CD14-positive monocyte (primary cell): ENCODE data around the gene ERI2. TPM values are rescaled to one million over a fixed set of nuclear protein-coding genes. Genes with fewer than 3 reads are reported as not detected.

Experiments
- DNase-seq, 3 donors: peaks; one replicate each; pipeline ENCODE4 v3.0.0-alpha.2; 2011 to 2022
- H2AFZ ChIP-seq: 2 replicates; pipeline ENCODE4 v1.6.0; 2012; ENCODE audit warnings: mild to moderate bottlenecking, low read depth, low read length, inconsistent platforms; ENCODE audit not compliant: insufficient read depth, poor library complexity, severe bottlenecking
- H3K27ac ChIP-seq, 2 donors: 1 replicate in 1 of 2; 2 replicates in 1 of 2; pipeline ENCODE4 v1.5.1; 2012 to 2013; ENCODE audit warnings: low read length in 2 of 2, control low read depth in 1 of 2, inconsistent platforms in 1 of 2, low read depth in 1 of 2, mild to moderate bottlenecking in 1 of 2
- H3K27me3 ChIP-seq, 2 donors: one replicate each; pipeline versions ENCODE4 v1.6.0 to v1.6.1; 2011 to 2013; ENCODE audit warnings: low read length in 2 of 2; ENCODE audit not compliant: control insufficient read depth in 2 of 2, insufficient read depth in 2 of 2
- H3K36me3 ChIP-seq, 2 donors: replicated peaks in 1 of 2; 1 replicate in 1 of 2; 2 replicates in 1 of 2; pipeline versions ENCODE4 v1.5.1 to v1.6.1; 2012 to 2013; ENCODE audit warnings: low read length in 2 of 2, control low read depth in 1 of 2, inconsistent platforms in 1 of 2, mild to moderate bottlenecking in 1 of 2; ENCODE audit not compliant: insufficient read depth in 2 of 2, control insufficient read depth in 1 of 2
- H3K4me1 ChIP-seq, 2 donors: 1 replicate in 1 of 2; 2 replicates in 1 of 2; pipeline versions ENCODE4 v1.5.1 to v1.6.1; 2012 to 2013; ENCODE audit warnings: low read length in 2 of 2, control low read depth in 1 of 2, inconsistent platforms in 1 of 2, mild to moderate bottlenecking in 1 of 2, moderate library complexity in 1 of 2; ENCODE audit not compliant: insufficient read depth in 2 of 2, control insufficient read depth in 1 of 2
- H3K4me2 ChIP-seq: replicated peaks from 2 replicates; pipeline ENCODE3; 2012; ENCODE audit warnings: low read length, moderate library complexity, mild to moderate bottlenecking; ENCODE audit not compliant: poor library complexity, severe bottlenecking; ENCODE audit errors: extremely low read depth
- H3K4me3 ChIP-seq, 3 experiments: fragments of 200-600 bp in 1 of 3; sonication (generic) in 1 of 3; replicated peaks in 1 of 3; 1 replicate in 2 of 3; 2 replicates in 1 of 3; pipeline ENCODE4 v1.5.1; 2011 to 2013; ENCODE audit warnings: low read length in 3 of 3, mild to moderate bottlenecking in 3 of 3, control low read depth in 2 of 3, low read depth in 2 of 3, inconsistent platforms in 1 of 3, moderate library complexity in 1 of 3
- H3K79me2 ChIP-seq: 2 replicates; pipeline ENCODE4 v1.6.0; 2012; ENCODE audit warnings: mild to moderate bottlenecking, control low read depth, inconsistent platforms, low read length, moderate library complexity; ENCODE audit not compliant: insufficient read depth
- H3K9ac ChIP-seq: 2 replicates; pipeline ENCODE4 v1.6.0; 2017; ENCODE audit warnings: low read length, mild to moderate bottlenecking; ENCODE audit not compliant: insufficient read depth, poor library complexity, severe bottlenecking
- H3K9me3 ChIP-seq, 2 donors: replicated peaks in 1 of 2; 1 replicate in 1 of 2; 2 replicates in 1 of 2; pipeline versions ENCODE4 v1.5.1 to v1.6.1; 2012 to 2013; ENCODE audit warnings: low read length in 2 of 2, control low read depth in 1 of 2; ENCODE audit not compliant: control insufficient read depth in 1 of 2, insufficient read depth in 1 of 2
- H4K20me1 ChIP-seq: 2 replicates; pipeline ENCODE4 v1.6.0; 2012; ENCODE audit warnings: mild to moderate bottlenecking, low read length, control low read depth, moderate library complexity; ENCODE audit not compliant: insufficient read depth
- H3K27ac Mint-ChIP-seq, 7 donors: one replicate each; pipeline ENCODE4 v1.8.0; 2020; ENCODE audit warnings: mild to moderate bottlenecking in 7 of 7, mixed read lengths in 7 of 7, moderate library complexity in 6 of 7, inconsistent platforms in 2 of 7
- H3K27me3 Mint-ChIP-seq, 3 donors: one replicate each; pipeline ENCODE4 v1.8.0; 2021 to 2022; ENCODE audit warnings: low read depth in 3 of 3, mild to moderate bottlenecking in 3 of 3, mixed read lengths in 3 of 3, moderate library complexity in 3 of 3, inconsistent platforms in 1 of 3
- H3K36me3 Mint-ChIP-seq, 2 donors: one replicate each; pipeline ENCODE4 v1.8.0; 2020; ENCODE audit warnings: mixed read lengths in 2 of 2, inconsistent platforms in 1 of 2, mild to moderate bottlenecking in 1 of 2
- H3K4me1 Mint-ChIP-seq: one replicate; pipeline ENCODE4 v1.8.0; 2020; ENCODE audit warnings: mild to moderate bottlenecking, mixed read lengths
- H3K4me3 Mint-ChIP-seq, 2 donors: one replicate each; pipeline ENCODE4 v1.8.0; 2020; ENCODE audit warnings: mild to moderate bottlenecking in 2 of 2, mixed read lengths in 2 of 2, moderate library complexity in 1 of 2
- H3K9me3 Mint-ChIP-seq, 7 donors: one replicate each; pipeline ENCODE4 v1.8.0; 2020 to 2022; ENCODE audit warnings: mixed read lengths in 7 of 7, mild to moderate bottlenecking in 6 of 7, moderate library complexity in 6 of 7, inconsistent platforms in 2 of 7
- WGBS: methylation state at CpG from one replicate; pipeline ENCODE4 v1.1.5; 2013; ENCODE audit warnings: missing lambda C conversion rate; ENCODE audit not compliant: insufficient coverage; 5-methylcytosine and 5-hydroxymethylcytosine counted together
- intact Hi-C, 2 donors: fragments of 100-400 bp; cut with micrococcal nuclease; formaldehyde crosslinking; loops; one replicate each; pipeline versions ENCODE4 v1.15.0 to v1.15.1; 2023
- polyA plus RNA-seq, 3 donors: library from polyadenylated mRNA; depleted of rRNA in 1 of 3; unstranded in 2 of 3; stranded (reverse) in 1 of 3; fragments of 300-500 nt in 2 of 3; fragments of >200 nt in 1 of 3; fragmentation: Illumina TruSeq in 2 of 3; gene quantifications; 1 replicate in 2 of 3; 2 replicates in 1 of 3; pipeline ENCODE4 v1.2.3, GENCODE V29; 2012 to 2021
- TF ChIP-seq, protein P1 (sequence below): fragments of 200-600 bp; IDR thresholded peaks from one replicate; pipeline ENCODE4 v1.8.0; 2022; ENCODE audit warnings: antibody characterized with exemption, mild to moderate bottlenecking

Gene ERI2
- polyA plus RNA-seq, 3 donors, result 4.0 to 10.5 (median 10.4) TPM

DNA sequence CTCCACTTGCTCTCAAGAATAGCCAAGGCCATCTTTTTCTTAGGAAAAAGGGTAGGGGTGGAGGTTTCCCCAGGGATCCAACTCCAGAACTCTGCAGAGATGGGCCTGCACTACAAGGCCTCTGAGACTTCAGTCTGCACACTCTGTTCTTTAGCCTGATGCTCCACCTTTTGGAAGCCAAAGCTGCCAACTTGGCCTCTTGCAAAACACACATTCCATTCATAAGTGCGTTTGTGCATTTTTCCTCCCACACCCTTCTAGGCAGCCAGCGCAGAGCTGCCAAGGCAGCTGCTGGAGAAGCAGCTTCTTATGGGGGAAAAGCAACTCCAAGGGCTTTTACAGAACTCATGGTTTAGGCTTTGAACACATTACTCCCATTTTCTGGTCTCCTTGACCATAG is 45.3 kb upstream of the ERI2 start:
- intact Hi-C loops, result loop anchor here in 1 of 2 donors (2.0 kb wide), 1 partner anchor 233 kb away; no protein-coding TSS in a partner anchor
- TF ChIP-seq, protein P1, sequence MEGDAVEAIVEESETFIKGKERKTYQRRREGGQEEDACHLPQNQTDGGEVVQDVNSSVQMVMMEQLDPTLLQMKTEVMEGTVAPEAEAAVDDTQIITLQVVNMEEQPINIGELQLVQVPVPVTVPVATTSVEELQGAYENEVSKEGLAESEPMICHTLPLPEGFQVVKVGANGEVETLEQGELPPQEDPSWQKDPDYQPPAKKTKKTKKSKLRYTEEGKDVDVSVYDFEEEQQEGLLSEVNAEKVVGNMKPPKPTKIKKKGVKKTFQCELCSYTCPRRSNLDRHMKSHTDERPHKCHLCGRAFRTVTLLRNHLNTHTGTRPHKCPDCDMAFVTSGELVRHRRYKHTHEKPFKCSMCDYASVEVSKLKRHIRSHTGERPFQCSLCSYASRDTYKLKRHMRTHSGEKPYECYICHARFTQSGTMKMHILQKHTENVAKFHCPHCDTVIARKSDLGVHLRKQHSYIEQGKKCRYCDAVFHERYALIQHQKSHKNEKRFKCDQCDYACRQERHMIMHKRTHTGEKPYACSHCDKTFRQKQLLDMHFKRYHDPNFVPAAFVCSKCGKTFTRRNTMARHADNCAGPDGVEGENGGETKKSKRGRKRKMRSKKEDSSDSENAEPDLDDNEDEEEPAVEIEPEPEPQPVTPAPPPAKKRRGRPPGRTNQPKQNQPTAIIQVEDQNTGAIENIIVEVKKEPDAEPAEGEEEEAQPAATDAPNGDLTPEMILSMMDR, result no peak
- H3K9me3 ChIP-seq, result no peaks in the 10 kb centered on the region
- H3K4me1 ChIP-seq, result peaks cover 5 to 9% of the 10 kb centered on the region in 2 donors
- H4K20me1 ChIP-seq, result no peaks in the 10 kb centered on the region
- H3K4me2 ChIP-seq, result no peak overlapping the region
- H3K27me3 ChIP-seq, result no peaks in the 10 kb centered on the region
- H2AFZ ChIP-seq, result no peak overlapping the region
- Mint-ChIP-seq H3K9me3 (no peaks in the 10 kb centered on the region), H3K27me3 (peaks cover 0 to 2% (median 0%) of the 10 kb centered on the region in 3 donors), H3K27ac (no peak overlapping the region), H3K4me1 (peaks cover 11% of the 10 kb centered on the region), H3K36me3 (peaks cover 15 to 19% of the 10 kb centered on the region in 2 donors), H3K4me3 (no peak overlapping the region)
- peaks cover 0 to 41% of the 10 kb centered on the region in 2 donors for H3K36me3 ChIP-seq
- H3K79me2 ChIP-seq, result no peaks in the 10 kb centered on the region
- H3K4me3 ChIP-seq, result no peak overlapping the region
- no peak for DNase-seq
- H3K9ac ChIP-seq, result no peak overlapping the region
- no peak overlapping the region for H3K27ac ChIP-seq
- WGBS, result 100% methylated on average over 1 of the region's 2 CpGs

- Histone ChIP-seq H3K9me3 (no peaks in the 10 kb centered on the region), H3K4me3 (no peak overlapping the region), H3K27ac (no peak overlapping the region), H3K36me3 (peaks cover 2 to 41% of the 10 kb centered on the region in 2 donors), H3K27me3 (no peaks in the 10 kb centered on the region), H3K4me1 (peaks cover 5 to 9% of the 10 kb centered on the region in 2 donors), H3K9ac (no peak overlapping the region), H3K4me2 (no peak overlapping the region), H2AFZ (no peak overlapping the region), H3K79me2 (no peaks in the 10 kb centered on the region), H4K20me1 (no peaks in the 10 kb centered on the region)
- Mint-ChIP-seq H3K4me1 (peaks cover 11% of the 10 kb centered on the region), H3K27me3 (peaks cover 0 to 2% (median 0%) of the 10 kb centered on the region in 3 donors), H3K4me3 (no peak overlapping the region), H3K36me3 (peaks cover 16 to 21% of the 10 kb centered on the region in 2 donors), H3K27ac (peak overlapping the region in 1 of 7 donors; percentile 23), H3K9me3 (no peaks in the 10 kb centered on the region)
- TF ChIP-seq, protein P1, result no peak
- intact Hi-C loops, result loop anchor here in 1 of 2 donors (2.0 kb wide), 1 partner anchor 234 kb away; no protein-coding TSS in a partner anchor
- DNase-seq, result no peak
- WGBS, result 97% methylated on average over 2 of the region's 3 CpGs
These were observed 44.7 kb upstream of the ERI2 start for GRCh38 chr16:20850981-20851380.
